Right forelimb (tissue), 1 donor: ENCODE results near the gene CHRNA5.
"Not testable (repeated sequence)": the region's sequence is repeated elsewhere in the genome, so short reads cannot be mapped to it uniquely, and the experiment has no call there.

Experiments
- DNase-seq: peaks from one replicate; pipeline ENCODE4 v3.0.0-alpha.2; 2018

The CHRNA5 gene

GRCh38 chr15:78565097-78565950 is at the start of gene CHRNA5:
Gene CHRNA5 (plus strand): TSS chr15:78565520. CDS start chr15:78565720, 200 bp downstream.
- DNase-seq, result peak; percentile 87

- not testable (repeated sequence) for DNase-seq
Observed at GRCh38 chr15:78520035-78520434, 45.3 kb upstream of the CHRNA5 start.

GRCh38 chr15:78524230-78524629 is 41.1 kb upstream of the CHRNA5 start:
- DNase-seq, result no peak

- no peak for DNase-seq
Observed at GRCh38 chr15:78527325-78527724, 38.0 kb upstream of the CHRNA5 start.

- DNase-seq, result no peak
Observed at GRCh38 chr15:78533331-78533730, 32.0 kb upstream of the CHRNA5 start.

- DNase-seq, result no peak
Observed at GRCh38 chr15:78536134-78536533, 29.2 kb upstream of the CHRNA5 start.

GRCh38 chr15:78537266-78537905 is 27.9 kb upstream of the CHRNA5 start:
- DNase-seq, result no peak

- no peak for DNase-seq
Observed at GRCh38 chr15:78538358-78538757, 27.0 kb upstream of the CHRNA5 start.

GRCh38 chr15:78539464-78540140 is 25.7 kb upstream of the CHRNA5 start:
- not testable (repeated sequence) for DNase-seq

- peak; percentile 98 for DNase-seq
Observed at GRCh38 chr15:78540141-78540870, 25.0 kb upstream of the CHRNA5 start, which contains the start of gene PSMA4. Gene PSMA4 (plus strand): TSS chr15:78540444. CDS start chr15:78541928, 1,484 bp downstream.

GRCh38 chr15:78540871-78541743 is 24.2 kb upstream of the CHRNA5 start:
- no peak for DNase-seq

GRCh38 chr15:78541744-78542034 is 23.6 kb upstream of the CHRNA5 start:
- DNase-seq, result no peak

- DNase-seq, result no peak
Observed at GRCh38 chr15:78542647-78543046, 22.7 kb upstream of the CHRNA5 start.

- DNase-seq, result no peak
Observed at GRCh38 chr15:78550194-78550593, 15.1 kb upstream of the CHRNA5 start.

- DNase-seq, result no peak
Observed at GRCh38 chr15:78550815-78551214, 14.5 kb upstream of the CHRNA5 start.

GRCh38 chr15:78551902-78552301 is 13.4 kb upstream of the CHRNA5 start:
- no peak for DNase-seq

- no peak for DNase-seq
Observed at GRCh38 chr15:78552597-78552996, 12.7 kb upstream of the CHRNA5 start.

- not testable (repeated sequence) for DNase-seq
Observed at GRCh38 chr15:78560201-78560600, 5.1 kb upstream of the CHRNA5 start.

GRCh38 chr15:78561490-78561889 is 3.8 kb upstream of the CHRNA5 start:
- no peak for DNase-seq

GRCh38 chr15:78563092-78563491 is 2.2 kb upstream of the CHRNA5 start:
- DNase-seq, result no peak

- no peak for DNase-seq
Observed at GRCh38 chr15:78564743-78565096, 600 bp upstream of the CHRNA5 start.
